ENCODE data around the gene SRMS.

The SRMS gene

GRCh38 chr20:63522091-63522868 is 25.3 kb downstream of the SRMS start:
- peaks cover 8% of the 10 kb centered on the region for H3K4me1 ChIP-seq
- H2AFZ ChIP-seq: no peak overlapping the region
- TF ChIP-seq, protein P1, sequence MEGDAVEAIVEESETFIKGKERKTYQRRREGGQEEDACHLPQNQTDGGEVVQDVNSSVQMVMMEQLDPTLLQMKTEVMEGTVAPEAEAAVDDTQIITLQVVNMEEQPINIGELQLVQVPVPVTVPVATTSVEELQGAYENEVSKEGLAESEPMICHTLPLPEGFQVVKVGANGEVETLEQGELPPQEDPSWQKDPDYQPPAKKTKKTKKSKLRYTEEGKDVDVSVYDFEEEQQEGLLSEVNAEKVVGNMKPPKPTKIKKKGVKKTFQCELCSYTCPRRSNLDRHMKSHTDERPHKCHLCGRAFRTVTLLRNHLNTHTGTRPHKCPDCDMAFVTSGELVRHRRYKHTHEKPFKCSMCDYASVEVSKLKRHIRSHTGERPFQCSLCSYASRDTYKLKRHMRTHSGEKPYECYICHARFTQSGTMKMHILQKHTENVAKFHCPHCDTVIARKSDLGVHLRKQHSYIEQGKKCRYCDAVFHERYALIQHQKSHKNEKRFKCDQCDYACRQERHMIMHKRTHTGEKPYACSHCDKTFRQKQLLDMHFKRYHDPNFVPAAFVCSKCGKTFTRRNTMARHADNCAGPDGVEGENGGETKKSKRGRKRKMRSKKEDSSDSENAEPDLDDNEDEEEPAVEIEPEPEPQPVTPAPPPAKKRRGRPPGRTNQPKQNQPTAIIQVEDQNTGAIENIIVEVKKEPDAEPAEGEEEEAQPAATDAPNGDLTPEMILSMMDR (IDR thresholded peaks at IDR 0.05): no peak
- no peak overlapping the region for H3K9ac ChIP-seq
- H3K4me2 ChIP-seq (ENCODE audit: low read length): peak overlapping the region; percentile 51
- no peaks in the 10 kb centered on the region for H3K27me3 ChIP-seq (ENCODE audit: control insufficient read depth, insufficient read depth, low read length)
- H3K27ac ChIP-seq: no peak overlapping the region
- H3K79me2 ChIP-seq: no peaks in the 10 kb centered on the region
- no peaks in the 10 kb centered on the region for H3K36me3 ChIP-seq (ENCODE audit: control insufficient read depth, insufficient read depth, low read length)
- H3K4me3 ChIP-seq (ENCODE audit: low read depth, low read length): no peak overlapping the region
- no peaks in the 10 kb centered on the region for H3K9me3 ChIP-seq (ENCODE audit: control insufficient read depth, low read length)

- Histone ChIP-seq H3K27ac (no peak overlapping the region), H3K4me1 (peaks cover 8% of the 10 kb centered on the region), H3K4me2 (ENCODE audit: low read length) (peak overlapping the region; percentile 85)
Observed at GRCh38 chr20:63521602-63522001, 25.9 kb downstream of the SRMS start.

DNA sequence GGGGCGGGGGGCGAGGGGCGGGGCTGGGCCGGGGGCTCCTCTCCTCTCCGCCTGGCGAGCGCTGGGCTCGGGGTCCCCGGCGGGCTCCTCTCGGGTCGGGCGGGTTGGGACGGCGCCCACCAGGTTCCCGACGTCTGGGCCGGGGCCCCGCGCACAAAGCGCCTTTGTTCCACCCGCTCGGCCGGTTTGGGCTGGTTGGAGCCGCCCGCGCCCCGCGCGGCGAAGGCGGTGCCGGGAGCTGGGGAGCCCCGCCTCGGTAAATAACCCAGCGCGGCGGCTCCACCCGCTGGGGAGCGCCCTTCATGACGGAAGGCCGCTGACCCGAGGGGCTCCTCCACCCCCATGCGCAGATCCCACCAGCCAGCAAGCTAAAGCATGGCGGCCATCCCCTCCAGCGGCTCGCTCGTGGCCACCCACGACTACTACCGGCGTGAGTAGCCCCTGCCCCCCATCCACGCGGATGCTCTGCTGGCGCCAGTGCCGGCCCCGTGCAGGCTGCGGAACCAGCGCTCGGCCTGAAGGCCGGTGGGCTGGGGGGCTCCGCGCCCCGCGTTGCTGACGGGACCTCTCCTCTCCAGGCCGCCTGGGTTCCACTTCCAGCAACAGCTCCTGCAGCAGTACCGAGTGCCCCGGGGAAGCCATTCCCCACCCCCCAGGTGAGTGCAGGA is 26.5 kb downstream of the SRMS start:
- H2AFZ ChIP-seq: peak overlapping the region; percentile 52
- H3K27me3 ChIP-seq (ENCODE audit: control insufficient read depth, insufficient read depth, low read length): no peaks in the 10 kb centered on the region
- H3K4me3 ChIP-seq (ENCODE audit: low read depth, low read length): peak overlapping the region; percentile 77
- H3K9ac ChIP-seq: peak overlapping the region; percentile 33
- H3K36me3 ChIP-seq (ENCODE audit: control insufficient read depth, insufficient read depth, low read length): no peaks in the 10 kb centered on the region
- H3K27ac ChIP-seq: peak overlapping the region; percentile 71
- H3K79me2 ChIP-seq: no peaks in the 10 kb centered on the region
- no peaks in the 10 kb centered on the region for H3K9me3 ChIP-seq (ENCODE audit: control insufficient read depth, low read length)
- H3K4me2 ChIP-seq (ENCODE audit: low read length): peak overlapping the region; percentile 85
- TF ChIP-seq, protein P1 (IDR thresholded peaks at IDR 0.05): no peak
- H3K4me1 ChIP-seq: peaks cover 8% of the 10 kb centered on the region

More at GRCh38 chr20:63521602-63522001, 25.9 kb downstream of the SRMS start:
- peak overlapping the region; percentile 77 for H3K4me3 ChIP-seq (ENCODE audit: low read depth, low read length)
- H3K36me3 ChIP-seq (ENCODE audit: control insufficient read depth, insufficient read depth, low read length): no peaks in the 10 kb centered on the region
- H3K27me3 ChIP-seq (ENCODE audit: control insufficient read depth, insufficient read depth, low read length): no peaks in the 10 kb centered on the region
- H2AFZ ChIP-seq: no peak overlapping the region
- TF ChIP-seq, protein P1 (IDR thresholded peaks at IDR 0.05): no peak
- no peaks in the 10 kb centered on the region for H3K9me3 ChIP-seq (ENCODE audit: control insufficient read depth, low read length)
- H3K9ac ChIP-seq: no peak overlapping the region
- no peaks in the 10 kb centered on the region for H3K79me2 ChIP-seq

DNA sequence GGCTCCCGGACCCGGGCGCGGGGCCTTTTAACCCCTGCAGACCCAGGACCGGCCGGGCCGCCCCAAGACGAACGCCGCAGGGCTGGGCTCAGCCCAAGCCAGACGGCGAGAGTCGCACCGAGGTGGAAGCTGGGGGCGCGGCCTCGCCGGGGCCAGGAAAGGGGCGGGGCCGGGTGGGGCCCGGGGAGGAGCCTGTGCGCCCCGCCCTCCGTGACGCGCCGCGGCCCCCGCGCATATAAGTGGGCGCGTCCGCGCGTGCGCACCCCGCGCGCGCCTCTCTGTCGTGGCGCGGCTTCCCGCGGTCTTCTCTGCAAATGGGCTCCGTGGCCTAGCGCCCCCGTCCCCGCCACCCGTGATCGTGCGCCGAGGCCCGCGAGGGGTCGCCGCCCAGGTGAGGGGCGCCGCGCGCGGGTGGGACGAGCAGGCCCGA is 27.0 kb downstream of the SRMS start, which contains the start of gene PPDPF:
TSS of gene PPDPF (plus strand) at position 262 of the 430 bp plus-strand sequence. CDS start 544 bp downstream, outside the sequence.
- H3K4me2 ChIP-seq (ENCODE audit: low read length): peak within 1 kb of the TSS; percentile 95
- H2AFZ ChIP-seq: peak within 1 kb of the TSS; percentile 97

More for the DNA sequence above, 27.0 kb downstream of the SRMS start, which contains the start of gene PPDPF:
- H3K9me3 ChIP-seq (ENCODE audit: control insufficient read depth, low read length): no peaks in the 10 kb centered on the region
- TF ChIP-seq, protein P1 (IDR thresholded peaks at IDR 0.05): no peak
- peaks cover 8% of the 10 kb centered on the region for H3K4me1 ChIP-seq
- no peaks in the 10 kb centered on the region for H3K27me3 ChIP-seq (ENCODE audit: control insufficient read depth, insufficient read depth, low read length)
- peak within 1 kb of the TSS; percentile 33 for H3K9ac ChIP-seq
- H3K36me3 ChIP-seq (ENCODE audit: control insufficient read depth, insufficient read depth, low read length): no peaks in the 10 kb centered on the region
- H3K79me2 ChIP-seq: no peaks in the 10 kb centered on the region
- H3K4me3 ChIP-seq (ENCODE audit: low read depth, low read length): peak within 1 kb of the TSS; percentile 77
- H3K27ac ChIP-seq: peak within 1 kb of the TSS; percentile 71
